Stimulated activated CD4-positive, alpha-beta T cell treated with anti-CD3 and anti-CD28 coated beads, Interleukin-12 subunit alpha, Interleukin-12 subunit beta, amount 100 ng/mL, for 48 hours (primary cell): Measurements from ENCODE around the gene DNAAF9.

Experiments used
- DNase-seq, 3 donors: peaks; one replicate each; pipeline ENCODE4 v3.0.0-alpha.2; 2020; ENCODE audit warnings: low read depth in 2 of 3, low spot score in 1 of 3

DNAAF9 gene

DNA sequence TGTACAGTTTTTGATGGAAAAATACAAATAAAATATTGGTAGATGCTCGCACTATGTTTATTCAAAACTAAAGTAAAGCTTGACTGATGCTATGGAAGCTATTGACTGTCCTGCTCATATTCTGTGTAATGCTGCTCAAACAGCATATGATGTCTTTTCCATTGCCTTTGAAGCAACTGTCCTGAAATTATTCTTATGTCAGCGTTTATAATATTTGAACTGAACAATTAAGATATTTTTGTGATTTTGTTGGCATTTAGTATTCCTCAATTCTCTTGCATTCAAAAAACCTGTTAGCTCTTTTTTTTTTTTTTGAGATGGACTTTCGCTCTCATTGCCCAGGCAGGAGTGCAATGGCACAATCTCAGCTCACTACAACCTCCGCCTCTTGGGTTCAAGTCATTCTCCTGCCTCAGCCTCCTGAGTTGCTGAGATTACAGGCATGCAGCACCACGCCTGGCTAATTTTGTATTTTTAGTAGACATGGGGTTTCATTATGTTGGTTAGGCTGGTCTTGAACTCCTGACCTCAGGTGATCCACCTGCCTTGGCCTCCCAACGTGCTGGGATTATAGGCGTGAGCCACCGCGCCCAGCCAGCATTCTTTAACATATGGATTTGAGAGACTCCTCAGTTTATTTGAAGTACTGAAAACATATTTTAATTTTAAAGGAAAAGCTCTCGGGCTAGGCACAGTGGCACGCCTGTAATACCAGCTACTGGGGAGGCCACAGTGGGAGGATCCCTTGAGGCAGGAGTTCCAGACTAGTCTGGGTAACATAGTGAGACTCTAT lies 5.3 kb upstream of the DNAAF9 start:
- DNase-seq = no peak

DNA sequence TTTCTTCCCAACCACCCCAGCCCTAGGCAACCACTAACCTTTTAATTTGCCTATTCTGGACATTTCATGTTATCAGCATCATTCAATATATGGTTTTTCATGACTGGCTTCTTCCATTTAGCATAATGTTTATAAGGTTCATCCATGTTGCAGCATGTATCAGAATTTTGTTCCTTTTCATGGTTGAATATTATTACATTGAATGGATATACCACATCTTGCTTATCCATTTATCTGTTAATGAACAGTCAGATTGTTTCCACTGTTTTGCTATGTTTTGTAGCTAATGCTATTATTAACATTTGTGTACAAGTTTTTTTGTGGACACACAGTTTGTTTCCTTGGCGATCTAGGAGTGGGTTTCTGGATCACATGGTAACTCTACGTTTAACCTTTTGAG lies 3.0 kb upstream of the DNAAF9 start:
- no peak for DNase-seq

DNA sequence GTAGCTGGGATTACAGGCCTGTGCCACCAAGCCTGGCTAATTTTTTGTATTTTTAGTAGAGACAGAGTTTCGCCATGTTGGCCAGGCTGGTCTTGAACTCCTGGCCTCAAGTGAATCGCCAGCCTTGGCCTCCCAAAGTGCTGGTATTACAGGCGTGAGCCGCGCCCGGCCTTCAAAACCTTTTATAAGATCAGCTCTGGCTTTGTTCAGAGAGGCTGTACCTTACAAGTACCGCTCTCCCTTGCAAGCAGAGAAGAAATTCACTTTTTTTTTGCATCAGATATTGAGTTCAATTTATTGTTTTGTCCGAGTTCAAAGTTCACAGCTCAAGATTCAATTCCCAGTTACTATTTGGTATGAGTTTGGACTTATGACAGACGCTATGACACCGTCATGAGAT lies 1.9 kb upstream of the DNAAF9 start:
- DNase-seq = no peak

DNA sequence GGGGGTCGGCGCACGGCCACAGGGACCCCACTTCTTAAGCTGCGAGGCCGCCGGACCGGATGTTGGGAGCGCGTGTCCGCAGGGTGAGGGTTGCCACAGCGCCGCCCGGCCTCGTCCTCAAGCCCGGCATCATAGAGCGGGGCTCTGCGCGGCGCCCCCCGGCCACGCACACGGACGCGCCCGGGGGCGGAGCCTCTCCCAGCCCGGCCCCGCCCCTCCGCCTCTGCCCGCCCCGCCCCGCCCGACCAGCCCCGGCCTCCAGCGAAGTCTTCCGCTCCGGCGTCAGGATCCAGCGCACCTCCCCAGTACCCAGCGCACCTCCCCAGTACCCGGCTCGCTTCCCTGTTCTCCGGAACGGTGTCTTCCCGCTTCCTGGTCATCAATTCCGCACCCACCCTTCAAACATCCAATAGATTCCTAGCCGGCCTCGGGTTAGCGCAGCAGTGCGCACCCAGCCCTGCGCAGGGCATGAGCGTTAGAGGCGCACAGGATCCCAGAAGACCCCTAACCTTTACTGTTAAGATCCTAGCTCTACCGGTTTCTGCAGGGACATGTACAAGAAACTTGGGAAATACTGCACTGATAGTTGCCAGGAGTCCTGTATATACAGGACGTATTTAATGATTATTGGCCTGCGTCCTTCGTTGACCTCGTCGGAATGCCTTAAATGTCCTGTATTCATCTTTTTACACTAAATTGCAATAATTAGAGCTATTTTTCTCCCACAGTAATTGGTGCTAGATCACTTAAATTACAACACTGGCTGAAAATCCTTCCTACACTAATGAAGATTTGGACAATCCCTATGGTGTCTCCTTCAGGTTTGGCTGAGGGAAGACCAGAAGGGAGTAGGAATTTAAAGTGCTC lies 535 bp upstream of the DNAAF9 start:
- peak; percentile 22 to 60 (median 43) for DNase-seq

DNA sequence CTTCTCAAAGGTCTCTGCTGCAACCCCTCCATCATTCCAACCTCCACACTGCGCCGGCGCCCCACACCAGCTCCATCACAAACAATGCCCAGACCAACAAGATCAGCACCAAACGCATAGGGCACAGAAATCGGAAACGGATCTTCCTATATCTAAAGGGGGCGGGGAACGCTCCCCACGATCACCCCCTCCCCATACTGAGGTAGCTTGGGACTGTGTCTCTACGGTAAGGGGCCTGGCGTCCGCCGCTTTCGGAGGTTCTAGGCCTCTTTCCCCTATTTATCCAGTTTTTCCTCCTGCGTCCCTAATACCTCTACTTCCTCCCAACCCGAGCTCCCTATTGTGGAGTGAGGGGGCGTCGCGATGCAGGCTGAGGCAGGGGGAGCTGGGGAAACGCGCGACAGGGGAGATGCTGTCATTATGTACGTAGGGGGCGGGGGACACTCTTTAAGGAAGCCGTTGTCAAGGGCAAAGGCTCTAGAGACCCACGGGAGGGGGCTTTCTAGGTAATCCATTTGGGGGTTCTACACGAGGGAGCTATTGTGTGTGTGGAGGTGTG lies 909 bp downstream of the DNAAF9 start:
- no peak for DNase-seq

DNA sequence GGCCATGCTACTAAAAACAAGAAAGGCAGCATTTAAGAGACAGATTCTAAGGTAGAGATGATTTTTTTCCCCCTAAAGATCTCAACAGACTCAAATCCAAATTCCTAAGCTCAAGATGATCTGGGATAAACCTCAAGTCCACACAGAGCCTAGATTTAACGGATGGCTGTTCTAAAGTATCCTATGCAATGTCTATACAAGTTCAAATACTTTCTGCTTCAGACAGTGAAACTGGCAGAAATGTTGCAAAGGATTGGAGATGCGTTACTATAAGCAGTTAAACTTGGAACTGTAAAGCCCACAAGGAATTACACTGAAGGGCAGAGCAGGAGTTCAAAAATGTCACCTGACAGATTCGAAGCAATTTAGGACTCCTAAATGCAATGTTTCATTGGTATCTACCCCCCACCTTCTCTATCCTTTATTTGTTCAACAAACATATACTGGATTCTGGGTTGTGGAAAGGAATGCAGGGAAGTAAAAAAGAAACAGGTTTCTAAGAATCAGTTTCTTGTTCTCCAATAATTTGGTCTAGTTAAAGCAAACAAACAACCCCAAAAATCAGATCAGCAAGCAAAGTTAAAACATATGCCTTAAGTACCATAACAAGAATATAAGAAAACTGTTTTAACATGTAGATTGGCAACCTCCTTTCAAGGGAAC lies 1.6 kb downstream of the DNAAF9 start:
- DNase-seq = no peak

DNA sequence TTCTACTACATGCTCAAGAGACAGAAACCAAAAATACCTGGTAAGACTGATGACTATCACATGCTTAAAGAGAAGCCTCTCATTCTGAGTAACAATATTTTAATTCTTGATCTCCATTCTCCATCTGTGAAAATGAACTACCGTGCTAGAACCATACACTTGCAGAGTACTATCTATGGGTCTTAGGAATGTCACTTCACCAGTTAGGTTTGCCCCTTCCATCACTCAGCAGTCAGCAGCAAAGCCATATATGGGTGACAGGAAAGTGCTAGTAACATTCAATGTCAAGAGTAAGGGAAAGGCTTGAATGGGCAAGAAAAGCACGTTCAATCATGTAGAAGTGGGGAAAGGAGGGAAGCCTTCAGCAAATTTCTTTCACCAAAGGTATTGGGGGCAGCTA lies 2.3 kb downstream of the DNAAF9 start:
- no peak for DNase-seq

DNA sequence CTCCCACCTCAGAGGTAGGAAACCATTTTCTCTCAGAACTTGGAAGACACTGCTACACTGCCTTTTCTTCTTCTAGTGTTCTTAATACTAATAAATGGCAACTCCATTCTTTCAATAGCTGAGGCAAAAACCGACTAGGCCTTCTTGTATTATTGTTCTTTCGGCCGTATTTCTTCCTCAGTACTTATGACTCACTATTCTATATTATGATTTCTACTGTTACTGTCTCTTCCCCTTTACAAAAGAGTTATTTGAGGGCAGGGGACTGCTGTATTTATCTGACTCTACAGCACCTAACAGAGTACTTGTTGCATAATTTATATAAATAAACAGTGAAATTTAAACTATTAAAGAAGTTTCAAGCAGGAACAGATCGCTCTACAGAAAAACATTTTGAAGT lies 3.1 kb downstream of the DNAAF9 start:
- DNase-seq = no peak

DNA sequence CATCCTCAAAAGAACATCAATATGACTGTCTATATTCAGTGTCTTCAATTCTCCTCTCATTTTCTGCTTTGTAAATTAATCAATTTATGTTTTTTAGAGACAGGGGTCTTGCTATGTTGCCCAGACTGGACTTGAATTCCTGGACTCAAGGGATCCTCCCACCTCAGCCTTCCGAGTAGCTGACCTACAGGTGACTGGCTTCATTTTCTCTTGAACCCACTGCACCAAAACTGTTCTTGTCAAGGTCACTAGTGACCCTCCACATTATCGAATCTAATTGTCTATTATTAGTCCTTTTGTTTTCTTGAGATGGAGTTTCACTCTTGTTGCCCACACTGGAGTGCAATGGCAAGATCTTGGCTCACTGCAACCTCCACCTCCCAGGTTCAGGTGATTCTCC lies 3.7 kb downstream of the DNAAF9 start:
- DNase-seq = no peak

DNA sequence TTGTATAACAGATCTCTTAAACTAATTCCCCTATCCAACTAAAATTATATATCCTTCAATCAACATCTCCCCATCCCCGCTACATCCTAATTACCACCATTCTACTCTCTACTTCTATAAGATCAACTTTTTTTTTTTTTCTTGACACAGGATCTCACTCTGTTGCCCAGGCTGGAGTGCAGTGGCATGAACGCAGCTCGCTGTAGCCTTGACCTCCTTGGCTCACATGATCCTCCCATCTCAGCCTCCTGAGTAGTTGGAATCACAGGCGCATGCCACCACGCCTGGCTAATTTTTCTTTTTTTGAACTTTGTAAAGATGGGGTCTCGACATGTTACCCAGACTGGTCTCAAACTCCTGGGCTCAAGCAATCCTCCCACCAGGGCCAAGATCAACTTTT lies 5.0 kb downstream of the DNAAF9 start:
- no peak for DNase-seq

DNA sequence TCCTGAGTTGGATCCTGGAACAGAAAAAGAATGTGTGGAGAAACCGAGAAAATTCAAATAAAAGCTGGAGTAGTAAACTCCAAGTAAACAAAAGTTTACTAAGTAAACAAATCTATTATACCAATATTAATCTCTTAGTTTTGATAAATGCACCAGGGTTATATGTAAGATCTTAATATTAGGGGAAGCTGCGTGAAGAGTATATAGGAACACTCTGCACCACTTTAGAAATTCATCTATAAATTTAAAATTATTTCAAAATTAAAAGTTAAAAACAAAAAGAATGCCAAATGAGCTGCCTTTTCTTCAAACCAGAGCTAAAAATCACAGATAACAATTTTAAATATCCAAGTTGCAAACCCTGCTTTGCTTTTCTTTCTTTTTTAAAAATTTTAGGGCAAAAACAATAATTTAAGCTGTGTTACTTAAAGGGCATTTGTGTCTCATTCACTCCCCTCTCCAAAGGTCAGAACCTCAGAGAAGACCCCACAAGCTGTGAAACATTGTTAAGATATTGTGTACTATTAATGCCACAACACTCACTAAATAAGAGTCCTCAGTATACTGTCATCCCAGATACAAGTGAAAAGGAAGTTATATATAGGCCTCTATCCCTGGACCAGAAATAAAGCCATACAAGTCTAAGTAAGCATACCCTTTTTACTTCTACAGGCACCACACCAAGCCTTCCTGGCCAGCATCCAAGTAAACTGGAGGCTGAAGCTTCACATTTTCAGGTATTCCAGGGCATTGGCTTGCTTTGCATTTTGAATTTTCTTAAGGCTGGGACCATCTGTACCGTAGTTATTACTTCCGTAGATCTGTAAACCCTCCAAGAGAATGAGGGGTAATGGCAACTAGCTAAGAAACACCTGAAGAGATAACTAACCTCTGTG lies 7.0 kb downstream of the DNAAF9 start:
- no peak for DNase-seq

DNA sequence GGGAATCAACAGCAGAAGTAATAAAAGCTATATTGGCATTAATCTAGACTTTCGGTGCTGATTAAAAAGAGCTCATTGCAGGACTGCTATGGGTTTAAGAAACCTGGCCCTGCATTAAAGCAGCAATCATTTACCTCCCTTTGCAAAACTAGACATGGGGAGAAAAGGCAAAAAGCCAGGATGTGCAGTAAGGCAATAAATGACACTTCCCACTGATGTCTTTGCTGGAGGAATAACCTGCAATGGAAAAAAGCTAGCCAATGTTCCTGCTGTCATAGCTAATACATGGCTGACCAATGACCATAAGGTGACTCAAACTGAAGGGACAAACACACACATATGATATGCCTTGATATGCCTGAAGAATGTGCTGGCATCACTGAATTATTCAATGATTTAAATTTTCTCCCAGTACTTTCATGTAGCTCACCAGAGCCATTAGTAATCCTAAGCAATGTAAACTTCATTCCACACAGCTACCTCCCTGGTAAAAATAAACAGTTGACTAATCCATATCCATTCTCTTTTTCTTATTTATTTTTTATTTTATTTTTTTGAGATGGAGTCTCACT lies 8.7 kb downstream of the DNAAF9 start:
- DNase-seq = no peak

DNA sequence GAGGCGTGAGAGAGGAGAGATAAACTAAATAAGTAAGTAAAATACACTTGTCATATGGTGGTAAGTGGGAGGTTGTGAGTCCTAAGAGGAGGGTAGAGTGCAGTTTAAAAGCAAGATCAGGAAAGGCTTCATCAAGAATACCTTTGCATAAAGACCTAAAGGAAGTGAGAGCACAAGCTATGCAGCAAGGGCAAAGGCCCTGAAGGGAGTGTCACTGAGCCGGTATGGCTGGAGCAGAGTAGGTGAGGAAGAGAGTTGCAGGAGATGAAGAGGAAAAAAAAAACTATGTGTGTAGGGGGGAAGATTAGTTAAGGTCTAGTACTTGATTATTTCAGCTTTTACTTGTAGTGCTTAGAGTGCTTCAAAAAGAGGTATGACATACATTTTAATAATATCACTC lies 11.0 kb downstream of the DNAAF9 start:
- no peak for DNase-seq

DNA sequence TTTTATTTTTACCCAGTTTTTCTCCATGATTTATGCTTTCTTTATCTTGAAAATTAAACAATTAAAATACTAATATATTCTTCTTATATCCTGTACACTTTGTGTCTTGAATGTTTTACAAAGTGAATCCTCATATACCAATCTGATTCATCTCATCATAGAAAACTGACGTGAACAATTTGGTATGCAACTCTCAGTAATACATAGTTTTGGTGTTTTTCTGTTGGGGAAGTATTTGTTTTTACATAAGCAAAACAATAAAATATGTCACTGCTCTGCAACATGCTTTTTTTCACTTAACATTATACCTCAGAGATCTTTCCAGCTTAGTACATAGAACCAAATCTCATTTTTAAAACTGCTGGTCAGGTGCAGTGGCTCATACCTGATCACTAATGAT lies 14.7 kb downstream of the DNAAF9 start:
- DNase-seq = no peak

DNA sequence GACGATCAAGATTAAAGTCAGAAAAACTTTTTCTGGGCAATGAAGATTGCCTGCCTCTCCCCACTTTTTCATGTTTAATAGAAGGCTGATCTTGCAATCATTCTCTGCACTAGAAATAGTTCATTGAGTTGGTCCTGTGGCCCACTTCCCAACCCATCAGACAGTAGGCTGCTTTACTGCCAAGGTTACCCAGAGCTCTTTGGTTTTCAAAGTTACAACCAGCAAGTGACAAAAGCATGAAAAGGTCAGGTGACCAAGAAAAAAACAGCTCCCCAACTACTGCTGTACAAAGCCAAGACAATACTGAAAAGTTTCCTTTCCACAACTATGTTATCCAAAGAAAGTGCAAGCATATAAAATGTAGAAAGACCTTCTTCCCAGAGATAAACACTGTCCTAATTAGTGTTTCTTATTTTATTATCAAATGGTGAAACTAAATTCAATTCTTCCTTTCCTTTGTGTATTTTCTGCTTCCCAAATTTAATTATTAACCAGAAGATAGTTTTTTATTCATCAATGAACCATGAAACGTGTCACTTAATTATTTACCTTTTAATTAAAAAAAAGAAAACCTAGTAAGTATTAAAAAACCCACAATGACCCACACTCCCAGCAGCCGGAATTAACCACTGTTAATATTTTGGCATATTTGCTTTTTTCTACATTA lies 16.6 kb downstream of the DNAAF9 start:
- no peak for DNase-seq

DNA sequence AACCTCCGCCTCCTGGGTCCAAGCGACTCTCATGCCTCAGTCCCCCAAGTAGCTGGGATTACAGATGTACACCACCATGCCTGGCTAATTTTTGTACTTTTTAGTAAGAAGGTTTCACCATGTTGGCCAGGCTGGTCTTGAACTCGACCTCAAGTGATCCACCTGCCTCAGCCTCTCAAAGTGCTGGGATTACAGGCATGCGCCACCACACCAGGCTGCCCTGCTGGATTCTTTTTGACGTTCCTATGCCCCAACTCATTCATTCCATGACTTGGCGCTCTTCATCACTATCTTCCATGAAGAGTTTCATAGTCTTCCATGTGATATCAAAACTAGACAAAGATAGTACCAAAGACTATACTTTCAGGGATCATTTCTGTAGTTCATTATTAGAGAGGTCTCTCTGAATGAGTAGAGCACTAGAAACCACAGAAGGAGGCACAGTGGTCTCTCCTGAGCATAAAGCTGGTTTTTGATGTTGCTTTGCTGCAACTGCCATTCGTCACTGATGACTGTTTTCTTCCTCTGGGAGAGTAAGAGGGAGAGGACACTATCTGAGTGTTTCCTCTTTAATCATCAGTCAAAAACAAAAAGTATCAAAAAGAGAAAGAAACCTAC lies 23.5 kb downstream of the DNAAF9 start:
- DNase-seq = peak; percentile 28 to 56 (median 45)

DNA sequence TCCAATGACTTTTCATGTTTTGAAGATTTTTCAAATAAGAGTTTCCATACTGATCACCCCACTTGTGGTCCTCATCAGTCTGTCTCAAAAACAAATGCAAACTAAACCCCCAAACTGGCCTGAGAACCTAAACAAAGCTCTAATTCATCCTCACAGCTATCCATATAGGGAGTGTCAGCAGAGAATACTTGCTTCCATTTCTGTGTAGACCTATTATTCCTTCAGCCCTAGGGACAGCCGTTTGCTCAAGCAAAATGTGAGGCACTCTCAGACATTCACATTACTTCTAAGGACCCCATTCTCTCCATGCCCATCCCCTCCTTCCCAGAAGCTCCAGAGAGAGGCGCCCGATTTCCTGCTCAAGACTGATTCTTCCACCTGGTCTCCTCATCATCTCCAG lies 24.6 kb downstream of the DNAAF9 start:
- DNase-seq = no peak

DNA sequence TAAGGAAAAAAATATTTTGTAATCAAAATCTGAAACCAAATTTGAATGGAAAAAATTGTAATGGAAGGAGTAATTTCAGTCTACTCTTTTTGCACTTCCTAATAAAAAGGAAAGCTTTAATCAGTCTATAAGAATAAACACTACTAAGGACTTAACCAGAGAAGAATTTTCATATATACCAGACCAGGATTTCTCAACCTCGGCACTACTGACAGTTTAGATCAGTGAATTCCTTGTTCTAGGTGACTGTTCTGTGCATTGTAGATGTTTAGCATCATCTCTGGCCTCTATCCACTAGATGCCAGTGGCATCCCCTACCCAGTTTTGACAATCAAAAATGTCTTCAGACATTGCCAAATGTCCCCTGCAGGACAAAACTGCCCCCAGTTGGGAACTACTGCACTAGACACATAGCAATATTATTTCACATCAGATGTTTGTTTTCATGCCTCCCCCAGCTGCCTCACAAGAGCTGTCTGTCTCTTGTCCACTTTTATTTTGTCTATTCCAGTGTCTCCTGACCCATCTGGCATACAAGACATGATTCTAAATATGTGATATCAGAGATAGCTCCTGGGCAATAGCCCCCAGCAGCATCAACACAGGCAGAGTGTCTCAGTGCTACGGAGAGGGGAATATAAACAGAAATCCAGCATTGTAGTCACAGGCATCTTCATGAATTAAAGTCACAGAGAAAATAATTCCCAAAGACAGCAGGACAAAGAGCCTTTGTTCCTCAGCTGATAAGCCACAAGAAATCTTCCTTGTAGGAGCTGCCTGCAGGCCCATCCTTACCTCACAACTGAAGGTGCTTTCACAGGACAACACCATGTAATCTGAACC lies 27.0 kb downstream of the DNAAF9 start:
- no peak for DNase-seq
